ENCODE results near the gene RASEF.

RASEF gene

DNA sequence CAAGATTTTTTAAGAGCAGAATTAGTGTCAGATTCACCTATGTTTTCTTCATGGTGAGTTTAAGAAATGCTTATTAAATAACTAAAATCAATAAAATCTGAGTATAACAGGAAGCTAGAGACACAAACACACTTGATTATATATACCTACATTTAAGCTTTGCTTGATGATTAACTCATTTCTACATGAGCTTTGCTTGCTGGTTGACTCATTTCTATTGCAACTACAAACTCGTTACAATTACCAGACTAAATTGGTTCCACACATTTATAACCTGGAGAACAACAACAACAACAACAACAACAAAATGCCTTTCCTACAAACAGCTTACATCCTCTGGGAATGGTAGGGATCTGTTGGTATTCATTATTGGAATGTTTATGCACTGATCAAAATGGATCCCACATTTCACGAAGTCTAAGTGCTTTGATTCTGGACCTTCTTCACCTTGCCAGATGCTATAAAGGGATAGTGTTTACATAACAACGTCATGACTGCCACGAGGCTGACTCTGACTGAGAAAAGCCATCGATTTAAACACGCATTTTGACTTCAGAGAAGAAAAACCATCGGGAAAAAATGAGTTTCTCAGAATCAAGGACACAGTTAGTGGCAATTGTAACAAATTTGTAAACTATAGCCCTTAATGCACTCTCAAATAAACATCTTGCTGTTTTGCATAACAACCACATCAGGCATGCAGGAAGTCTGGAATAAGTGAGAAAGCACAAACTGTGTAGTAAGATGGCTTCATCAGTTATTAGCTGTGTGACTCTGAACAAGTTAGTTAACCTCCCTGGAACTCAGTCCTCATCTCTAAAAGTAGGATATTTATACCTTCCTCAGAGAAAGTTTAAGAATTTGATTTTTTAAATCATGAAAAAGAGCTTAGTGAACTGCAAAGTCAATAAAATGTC, 49.8 kb downstream of the RASEF start:
- DNase-seq (ENCODE audit: low spot score) = no peak

DNA sequence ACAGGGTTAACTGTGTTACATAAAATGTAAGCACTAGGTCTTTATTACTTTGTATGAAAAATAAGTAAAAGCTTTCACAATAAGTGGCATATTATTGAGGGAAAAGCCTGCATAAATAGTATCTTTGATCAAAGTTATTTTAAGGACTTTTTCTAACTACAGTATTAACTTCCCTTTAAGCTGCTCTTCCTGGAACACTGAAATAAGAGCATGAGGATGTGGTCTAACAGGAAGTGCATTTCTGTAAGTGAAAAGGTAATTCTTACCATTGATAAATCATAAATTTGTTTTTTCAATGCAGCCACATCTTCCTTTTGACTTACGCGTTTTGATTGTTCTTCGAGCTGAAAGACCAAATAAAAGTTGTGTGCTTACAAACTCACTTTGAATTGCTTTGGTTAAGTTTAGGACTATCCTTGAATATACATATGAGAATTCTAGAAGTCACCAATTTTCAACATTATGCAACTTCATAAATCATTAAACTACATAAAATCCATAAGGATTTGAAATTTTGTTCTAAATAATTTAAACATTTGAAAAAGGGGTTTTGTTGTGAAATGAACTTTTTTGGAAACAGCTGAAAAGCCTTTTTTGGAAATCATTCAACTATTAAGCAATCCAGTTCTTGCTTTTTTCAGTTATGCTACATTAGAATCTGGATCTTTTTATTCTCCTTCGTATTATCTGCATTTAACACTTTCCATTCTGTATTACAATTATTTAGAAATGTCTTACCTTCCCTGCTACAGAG, 50.6 kb downstream of the RASEF start:
- no peak for DNase-seq (ENCODE audit: low spot score)

DNA sequence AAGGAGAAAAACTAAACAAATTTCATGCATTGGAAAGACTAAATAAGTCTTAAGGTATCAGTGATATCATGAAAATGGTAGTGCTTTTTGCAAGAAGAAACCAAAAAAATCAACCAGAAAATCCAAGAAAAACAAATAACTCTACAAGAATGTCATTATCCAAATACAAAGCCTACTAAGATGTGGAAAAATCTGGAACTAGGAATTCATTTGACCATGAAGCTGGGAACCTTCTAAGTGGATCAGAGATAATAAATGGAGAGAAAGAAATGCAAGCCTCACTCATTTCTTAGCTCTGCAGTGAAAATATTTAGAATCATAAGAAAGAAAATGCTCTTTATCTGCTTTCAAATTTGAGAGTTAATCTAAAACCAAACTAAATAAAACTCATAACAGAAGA, 51.3 kb downstream of the RASEF start:
- DNase-seq (ENCODE audit: low spot score) = no peak

DNA sequence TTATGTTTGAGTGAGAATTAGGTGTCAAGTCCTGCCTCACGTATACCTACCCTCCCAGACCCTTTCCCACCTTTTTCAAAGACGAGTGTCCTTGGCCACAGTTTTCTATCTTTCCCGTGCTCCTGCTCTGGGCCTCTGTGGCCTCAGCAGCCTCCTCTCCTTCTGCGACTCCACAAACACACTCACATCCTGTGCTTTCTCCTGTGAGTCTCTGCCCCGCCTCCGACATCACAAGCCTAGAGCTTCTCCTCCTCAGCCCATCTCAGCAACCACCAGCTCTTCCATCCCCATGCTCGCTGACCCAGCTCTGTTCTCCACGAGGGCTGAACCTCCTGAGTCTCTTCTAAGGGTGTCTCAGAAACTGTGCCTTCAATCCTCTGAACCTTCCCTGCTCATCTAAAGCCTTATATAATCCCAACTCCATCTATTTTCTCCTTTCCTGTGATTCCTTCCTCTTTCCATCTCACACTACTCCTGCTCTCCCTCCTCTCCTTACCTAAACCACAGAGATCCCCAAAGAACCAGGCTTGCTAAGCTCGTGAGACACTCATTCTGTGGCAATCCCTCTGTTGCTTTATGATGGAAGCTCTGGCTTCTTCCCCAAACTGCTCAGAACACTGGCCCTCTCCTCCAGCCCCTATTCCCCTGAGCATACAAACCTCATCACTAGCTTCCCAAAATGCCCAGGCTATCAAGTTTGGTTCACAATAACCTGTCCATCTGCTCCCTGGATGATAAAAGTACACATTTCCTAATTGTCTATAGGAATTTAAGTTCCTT, 55.2 kb downstream of the RASEF start:
- DNase-seq (ENCODE audit: low spot score) = no peak

DNA sequence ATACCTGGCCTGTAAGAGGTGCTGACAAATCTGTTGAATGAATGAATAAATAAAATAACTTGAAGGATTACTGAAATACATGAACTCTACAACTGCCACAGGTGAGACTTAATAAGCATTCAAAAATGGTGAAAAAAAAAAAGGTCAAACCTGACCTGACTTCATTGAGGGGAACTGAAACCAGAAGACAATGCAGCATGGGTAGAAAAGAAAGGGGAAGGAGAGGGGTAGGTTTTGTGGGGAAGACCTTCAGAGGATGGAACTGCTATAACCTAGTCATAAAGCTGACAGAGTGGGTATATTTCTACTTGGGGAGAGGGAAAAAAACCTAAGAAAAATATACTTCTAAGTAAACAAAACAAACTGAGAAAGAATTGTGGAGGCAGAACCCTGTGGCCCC, 56.6 kb downstream of the RASEF start:
- no peak for DNase-seq (ENCODE audit: low spot score)

DNA sequence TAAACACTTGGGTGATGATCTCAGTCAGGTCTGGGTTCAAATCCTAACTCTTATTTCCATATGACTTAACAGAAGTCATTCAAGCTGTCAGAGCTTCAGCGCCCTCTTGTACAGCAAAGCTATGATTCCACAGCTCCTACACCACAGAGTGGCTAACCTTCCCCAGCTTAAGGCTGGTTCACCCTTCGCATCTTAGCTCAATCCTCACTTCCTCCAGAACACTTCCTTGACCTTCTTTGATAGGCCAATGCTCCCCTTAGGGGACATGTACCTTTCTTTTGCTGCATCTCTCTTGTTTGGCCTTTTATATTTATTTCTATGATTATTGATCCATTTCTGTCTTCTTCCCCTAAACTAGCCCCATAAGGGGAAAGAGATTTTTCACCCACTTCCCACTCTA, 57.0 kb downstream of the RASEF start:
- no peak for DNase-seq (ENCODE audit: low spot score)

DNA sequence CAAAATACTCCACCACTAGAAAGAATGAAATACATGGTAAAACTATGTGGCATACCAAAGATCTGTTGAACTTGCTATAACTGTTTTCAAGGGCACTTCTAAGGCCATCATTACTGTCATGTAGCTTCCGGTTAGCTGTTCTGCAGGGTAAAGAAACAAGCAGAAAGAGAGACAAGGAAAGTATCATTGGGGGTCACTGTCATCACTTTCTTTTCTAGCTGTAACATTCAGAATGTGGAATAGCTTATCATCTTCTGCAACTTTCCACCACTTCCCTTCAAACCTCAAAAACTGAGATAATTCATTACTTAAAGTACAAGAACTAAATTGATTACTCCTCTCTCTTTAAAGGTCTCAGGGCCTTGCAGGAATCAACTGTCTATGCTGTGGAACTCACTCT, 57.6 kb downstream of the RASEF start:
- no peak for DNase-seq (ENCODE audit: low spot score)

DNA sequence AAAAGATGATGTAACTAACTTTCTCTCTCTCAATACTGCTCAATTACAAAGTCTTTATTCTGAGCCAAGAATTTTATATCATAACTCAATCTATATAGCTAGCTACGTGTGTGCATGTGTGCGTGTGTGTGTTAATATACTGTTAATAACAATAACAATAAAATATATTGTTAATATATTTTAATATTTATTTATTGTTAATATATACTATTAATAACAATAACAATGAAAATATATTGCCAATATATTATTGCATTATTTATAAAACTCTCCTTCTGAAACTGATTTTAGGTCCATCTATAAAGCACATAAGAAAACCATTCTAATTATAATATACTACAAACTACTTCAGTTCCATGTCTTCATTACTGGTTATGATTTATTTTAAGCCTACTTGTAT, 60.6 kb downstream of the RASEF start:
- DNase-seq (ENCODE audit: low spot score) = no peak

DNA sequence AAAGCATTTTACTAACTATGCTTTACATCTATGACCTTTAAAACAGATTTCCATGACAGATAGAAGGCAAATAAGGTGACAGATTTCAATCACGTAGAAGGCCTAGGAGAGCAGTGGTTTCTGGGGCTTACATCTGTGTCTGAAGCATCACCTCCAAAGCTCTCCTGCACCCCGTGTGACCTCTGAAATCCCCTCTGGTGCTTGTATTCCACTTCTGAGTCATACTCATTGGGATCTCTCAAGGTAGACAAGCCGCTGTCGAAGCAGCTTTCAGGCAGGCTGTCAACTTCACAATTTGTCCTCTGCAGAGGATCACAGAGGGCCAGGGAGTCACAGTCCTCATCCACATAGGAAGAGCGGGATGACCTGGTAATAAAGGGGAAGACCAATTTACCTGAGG, 62.2 kb downstream of the RASEF start:
- DNase-seq (ENCODE audit: low spot score) = no peak

DNA sequence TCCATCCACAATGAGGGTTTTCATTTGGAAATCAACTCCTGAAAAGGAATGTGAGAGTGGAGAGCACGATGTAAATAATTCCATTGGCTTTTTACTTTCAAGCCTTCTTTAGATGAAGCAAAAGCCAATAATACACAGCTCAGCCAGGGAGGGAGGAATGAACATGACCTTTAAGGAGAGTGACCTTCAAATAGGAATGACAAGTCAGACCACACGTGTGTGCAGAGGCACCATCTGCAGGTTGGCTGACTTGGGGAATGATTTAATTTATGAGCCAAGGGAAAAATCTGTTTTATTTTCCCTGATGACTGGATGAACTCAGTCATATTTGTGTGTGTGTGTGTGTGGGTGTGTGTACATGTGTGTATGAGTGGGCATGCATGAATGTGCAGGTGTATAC, 64.5 kb downstream of the RASEF start:
- DNase-seq (ENCODE audit: low spot score) = no peak

DNA sequence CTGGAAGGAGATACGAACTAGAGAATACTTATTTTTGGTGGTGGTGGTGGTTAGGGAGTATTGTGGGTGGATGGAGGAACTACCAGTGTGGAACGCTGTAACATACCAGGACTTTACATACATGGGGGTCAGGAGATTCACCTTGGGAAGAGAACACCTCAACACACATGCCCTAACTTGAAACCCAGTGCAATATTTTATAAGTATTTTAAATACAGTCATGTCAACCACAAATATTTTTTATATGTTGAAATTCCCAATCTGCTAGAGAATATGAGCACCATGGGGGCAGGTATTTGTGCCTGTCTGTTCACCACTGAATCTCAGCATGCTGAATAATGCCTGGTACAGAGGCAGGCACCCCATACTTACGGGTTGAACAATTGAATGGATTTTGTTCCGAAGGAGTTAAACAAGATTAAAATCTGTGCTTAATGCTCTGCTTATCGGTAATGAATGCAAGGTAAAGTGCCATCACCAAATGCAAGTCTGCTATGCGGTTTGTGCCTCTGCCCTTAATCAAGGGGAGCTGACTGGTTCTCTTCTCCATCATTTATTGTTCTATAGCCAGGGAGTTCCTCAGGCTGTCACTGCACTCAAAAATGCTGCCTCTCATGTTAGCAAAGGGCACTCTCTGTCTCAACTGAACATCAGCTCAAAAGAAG, 65.3 kb downstream of the RASEF start:
- no peak for DNase-seq (ENCODE audit: low spot score)

DNA sequence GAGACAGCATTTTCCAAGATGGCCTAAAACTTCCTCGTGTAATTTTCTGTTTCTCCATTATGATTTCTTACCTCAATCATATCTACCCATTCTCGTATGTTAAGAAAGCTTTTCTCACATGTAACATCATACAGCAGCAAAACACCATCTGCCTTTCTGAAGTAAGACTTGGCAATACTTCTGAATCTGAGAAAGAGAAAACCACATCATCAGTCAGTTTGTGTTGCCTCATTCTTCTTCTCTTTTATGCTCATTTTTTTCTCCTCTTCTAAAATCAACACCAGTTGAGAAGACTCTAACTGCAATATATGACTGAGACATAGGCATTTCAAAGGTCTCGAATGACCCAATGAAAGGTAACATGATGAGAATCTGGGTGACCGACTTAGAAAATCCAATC, 66.0 kb downstream of the RASEF start:
- no peak for DNase-seq (ENCODE audit: low spot score)

DNA sequence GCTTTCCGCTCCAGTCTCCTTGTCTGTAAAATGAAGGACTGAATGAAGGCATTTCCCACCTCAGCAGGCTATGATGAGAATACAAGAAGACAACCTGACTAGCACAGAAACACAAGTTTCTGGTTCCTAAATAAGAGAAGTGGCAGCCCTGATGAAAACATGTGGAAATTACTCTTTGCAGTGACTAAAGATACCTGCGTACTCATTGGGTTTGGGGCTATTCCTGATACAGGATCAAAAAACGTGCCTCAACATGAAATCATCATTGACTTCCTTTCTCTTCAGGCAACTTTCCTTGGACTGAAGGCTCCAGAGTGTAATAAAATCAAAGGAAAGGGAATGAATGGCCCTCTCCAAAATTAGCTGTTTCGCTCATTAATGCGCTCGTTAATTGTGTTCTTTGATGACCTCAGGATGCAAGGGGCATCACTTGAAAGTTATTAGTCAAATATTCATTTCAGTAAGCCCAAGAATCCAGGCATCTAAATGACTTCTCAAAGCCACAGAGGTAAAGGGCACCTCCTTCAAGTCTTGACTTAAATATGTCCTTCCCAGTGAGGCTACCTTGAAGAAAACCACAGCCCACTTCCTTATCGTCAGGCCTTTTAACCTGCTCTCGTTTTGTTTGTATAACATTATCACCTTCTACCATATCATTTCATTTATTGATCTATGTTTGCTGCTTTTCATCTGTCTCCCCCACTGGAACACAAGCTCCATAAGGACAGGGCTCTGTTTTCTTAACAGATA, 68.9 kb downstream of the RASEF start:
- no peak for DNase-seq (ENCODE audit: low spot score)

DNA sequence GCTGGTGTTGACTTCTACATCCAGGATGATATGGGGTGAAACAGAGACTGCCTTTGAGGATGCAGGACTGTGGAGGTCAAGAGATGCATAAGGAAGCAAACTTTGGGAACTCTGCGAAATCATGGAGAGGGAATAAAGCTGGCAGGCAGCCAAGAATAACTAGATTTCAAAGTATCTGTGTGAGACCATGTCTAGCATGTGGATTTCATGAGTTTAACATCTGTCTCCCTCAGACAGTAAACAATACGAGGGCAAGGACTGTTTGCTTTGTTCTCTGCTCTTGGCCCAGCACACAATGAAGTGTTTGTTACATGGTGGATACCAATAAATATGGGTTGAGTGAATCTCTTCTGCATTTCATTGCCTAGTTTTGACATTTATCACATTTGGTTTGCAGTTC, 71.3 kb downstream of the RASEF start:
- DNase-seq (ENCODE audit: low spot score) = peak; percentile 58

DNA sequence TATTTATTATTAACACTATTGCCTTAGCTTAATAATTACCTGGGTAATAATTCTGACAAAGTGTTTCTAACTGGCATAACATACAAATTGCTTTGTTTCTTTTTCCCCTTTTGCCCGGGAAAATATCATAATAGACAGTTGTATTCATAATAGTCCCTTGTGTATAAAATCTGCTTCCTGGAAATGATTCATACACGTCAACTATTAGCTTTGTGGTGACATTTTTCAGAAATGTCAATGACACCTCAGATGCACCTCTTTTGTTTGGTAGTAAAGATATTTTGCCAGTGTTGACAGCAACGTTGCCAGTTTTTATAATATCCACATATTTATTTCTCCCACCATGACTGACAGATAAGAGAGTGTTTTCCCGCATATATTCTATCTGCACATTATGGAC, 73.0 kb downstream of the RASEF start:
- DNase-seq (ENCODE audit: low spot score) = no peak

DNA sequence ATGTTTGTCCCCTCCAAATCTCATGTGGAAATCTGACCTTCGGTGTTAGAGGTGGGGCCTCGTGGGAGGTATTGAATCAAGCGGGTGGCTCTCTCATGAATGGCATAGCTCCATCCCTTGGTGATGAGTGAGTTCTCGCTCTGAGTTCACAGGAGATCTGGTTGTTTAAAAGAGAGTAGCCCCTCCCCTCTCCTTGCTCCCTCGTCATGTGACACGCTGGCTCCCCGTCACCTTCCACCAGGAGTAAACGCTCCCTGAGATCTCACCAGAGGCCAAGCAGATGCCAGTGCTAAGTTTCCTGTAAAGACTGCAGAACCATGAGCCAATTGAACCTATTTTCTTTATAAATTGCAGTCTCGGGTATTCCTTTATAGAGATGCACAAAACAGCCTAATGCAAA, 74.5 kb downstream of the RASEF start:
- no peak for DNase-seq (ENCODE audit: low spot score)

DNA sequence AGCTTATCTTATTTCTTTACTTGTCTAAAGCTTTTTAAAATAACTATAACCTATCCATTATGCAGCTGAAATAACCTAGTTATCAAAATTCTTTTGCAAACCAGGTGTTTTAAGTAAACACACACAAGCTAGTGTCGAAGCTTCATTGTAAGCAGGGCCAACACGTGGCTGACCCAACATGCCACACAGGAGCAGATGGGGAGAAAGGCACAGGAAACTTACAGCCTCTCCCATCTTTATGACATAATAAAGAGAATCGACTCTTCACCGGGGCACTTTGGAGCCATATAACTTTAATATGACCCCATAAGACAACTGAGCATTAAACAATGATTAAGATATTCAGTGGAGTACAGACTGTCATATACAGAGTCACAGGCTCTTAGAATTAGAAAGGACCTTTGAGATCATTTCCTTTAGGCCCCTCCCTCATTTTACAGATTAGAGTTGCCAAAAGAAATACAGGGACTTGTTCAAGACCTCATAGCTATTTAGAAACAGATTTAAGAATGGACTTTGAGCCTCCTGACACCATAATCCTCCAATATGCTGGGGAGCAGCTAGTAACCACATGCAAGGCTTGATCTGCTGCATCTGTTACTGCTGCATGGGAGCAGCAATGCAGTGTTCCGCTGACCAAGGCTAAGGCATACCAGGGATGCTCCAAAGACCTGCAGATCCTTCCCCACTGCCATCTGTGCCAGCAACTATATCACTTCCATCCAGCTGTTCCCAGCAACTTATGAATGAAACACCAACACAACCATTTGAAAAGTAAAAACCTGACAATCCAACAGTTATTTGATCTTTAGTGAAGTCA, 75.4 kb downstream of the RASEF start:
- DNase-seq (ENCODE audit: low spot score) = no peak

DNA sequence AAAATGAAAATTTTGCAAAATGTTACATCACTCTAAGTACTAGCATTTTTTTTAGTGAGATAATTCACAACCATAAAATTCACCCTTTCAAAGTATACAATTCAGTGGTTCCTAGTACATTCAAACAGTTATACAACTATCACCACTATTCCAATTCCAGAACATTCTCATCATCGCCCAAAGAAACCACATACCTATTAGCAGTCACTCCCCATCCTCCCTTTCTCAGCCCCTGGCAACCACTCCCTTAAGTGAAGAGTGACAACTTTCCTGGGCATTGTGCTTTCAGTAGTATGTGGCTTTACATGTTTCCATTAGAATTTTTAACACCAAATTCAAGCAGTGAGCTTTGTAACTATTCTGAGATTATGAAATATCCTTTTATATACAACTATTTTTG, 81.4 kb downstream of the RASEF start:
- no peak for DNase-seq (ENCODE audit: low spot score)

DNA sequence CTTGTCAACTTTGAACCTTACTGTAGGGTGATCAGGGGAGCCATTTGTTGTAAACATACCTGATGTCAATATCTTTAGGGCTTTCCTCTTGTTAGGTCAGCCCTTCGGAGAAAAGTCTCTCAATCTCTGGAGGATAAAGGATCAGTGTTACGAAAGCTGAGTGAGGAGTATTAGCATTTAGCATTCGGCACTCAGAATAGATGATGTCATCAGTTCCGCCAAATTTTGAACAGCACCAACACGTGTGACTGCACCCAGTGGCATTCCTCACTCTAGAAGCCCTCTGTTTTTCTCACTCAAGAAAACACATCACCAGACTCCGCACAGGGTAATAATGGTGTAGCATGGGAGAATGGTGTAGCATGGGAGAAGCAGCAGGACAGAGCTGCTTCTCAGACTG, 87.8 kb downstream of the RASEF start:
- no peak for DNase-seq (ENCODE audit: low spot score)

DNA sequence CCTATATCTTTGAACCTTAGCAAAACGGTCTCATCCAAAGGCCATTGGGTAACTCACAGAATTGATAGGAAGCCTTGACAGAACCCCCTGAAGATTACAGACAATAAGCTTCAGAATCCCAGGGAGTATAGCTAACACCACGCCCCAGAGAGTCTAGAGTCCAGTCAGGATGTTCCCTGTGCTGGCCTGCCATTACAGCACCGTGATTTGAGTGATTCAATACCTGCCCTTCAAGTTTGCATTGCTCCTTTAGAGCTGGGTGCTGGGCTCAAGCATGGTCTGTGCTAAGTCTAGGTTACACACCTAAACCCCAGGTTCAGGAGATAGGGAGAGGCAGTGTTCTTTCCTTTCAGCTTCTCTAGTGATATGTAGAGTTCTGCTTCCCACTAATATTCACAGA, 90.5 kb downstream of the RASEF start:
- DNase-seq (ENCODE audit: low spot score) = no peak

DNA sequence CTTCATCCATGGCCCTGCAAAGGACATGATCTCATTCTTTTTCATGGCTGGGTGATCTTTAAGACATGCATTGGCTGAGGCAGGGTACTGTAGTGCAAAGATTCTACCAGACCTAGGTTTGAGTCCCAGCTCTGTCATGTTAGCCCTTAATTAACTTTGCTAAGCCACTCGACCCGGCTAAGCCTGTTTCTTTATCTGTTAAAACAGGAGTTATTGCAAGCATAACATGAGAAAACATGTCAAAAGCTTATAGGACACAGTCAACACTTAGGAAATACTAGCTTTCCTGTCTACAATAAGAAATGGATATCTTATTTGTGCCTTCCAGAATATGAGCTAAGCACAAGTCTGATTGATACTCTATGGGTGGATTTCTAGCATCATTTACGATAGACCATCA, 92.6 kb downstream of the RASEF start:
- DNase-seq (ENCODE audit: low spot score) = no peak

All from globus pallidus (tissue), 1 donor.